Stimulated activated CD8-positive, alpha-beta memory T cell treated with anti-CD3 and anti-CD28 coated beads, Interleukin-12 subunit alpha, Interleukin-12 subunit beta, amount 100 ng/mL, for 4 hours (primary cell): ENCODE data around the gene GNRH2.
"Not testable (repeated sequence)": the region's sequence is repeated elsewhere in the genome, so short reads cannot be mapped to it uniquely, and the experiment has no call there.

Source experiments
- DNase-seq: peaks from one replicate; pipeline ENCODE4 v3.0.0-alpha.2; 2020; ENCODE audit warnings: low read depth

The GNRH2 gene

DNA sequence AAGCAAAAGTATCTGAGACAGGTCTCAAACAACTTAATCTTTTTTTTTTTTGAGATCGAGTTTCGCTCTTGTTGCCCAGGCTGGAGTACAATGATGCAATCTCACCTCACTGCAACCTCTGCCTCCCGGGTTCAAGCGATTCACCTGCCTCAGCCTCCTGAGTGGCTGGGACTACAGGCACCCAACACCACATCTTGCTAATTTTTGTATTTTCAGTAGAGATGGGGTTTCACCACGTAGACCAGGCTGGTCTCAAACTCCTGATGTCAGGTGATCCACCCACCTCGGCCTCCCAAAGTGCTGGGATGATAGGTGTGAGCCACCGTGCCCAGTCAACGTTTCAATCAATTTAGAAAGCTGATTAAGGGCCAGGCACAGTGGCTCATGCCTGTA is 29.8 kb downstream of the GNRH2 start:
- DNase-seq = not testable (repeated sequence)

DNA sequence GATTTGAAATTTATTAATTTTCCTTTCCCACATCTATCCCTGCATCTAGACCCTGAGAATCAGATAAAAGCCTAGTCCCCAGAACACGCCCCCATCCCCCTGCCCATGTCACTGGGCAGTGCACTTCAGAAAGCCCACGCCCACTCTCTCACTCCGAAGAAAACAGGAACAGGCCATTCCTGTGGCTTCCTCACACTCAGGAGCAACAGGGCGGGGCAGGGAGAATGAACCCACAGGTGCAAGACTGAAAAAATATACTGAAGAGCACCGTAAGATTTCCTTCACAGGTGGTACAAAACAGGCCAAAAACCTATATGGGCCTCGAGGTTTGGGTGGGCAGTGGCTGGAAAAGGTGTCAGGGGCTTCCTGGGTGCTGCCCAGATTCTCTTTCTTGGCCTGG is 31.4 kb downstream of the GNRH2 start:
- DNase-seq = no peak

DNA sequence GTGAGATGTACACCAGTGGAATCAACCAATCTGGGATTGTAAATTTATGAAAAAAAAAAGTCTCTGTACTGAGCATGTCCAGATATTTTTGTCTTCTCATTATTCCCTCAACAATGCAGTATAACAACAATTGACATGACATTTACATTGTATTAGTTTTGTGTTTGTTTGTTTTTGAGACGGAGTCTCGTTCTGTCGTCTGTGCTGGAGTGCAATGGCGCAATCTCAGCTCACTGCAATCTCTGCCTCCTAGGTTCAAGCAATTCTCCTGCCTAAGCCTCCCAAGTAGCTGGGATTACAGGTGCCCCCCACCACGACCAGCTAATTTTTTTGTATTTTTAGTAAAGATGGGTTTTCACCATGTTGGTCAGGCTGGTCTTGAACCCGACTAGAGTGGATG is 31.9 kb downstream of the GNRH2 start:
- not testable (repeated sequence) for DNase-seq

DNA sequence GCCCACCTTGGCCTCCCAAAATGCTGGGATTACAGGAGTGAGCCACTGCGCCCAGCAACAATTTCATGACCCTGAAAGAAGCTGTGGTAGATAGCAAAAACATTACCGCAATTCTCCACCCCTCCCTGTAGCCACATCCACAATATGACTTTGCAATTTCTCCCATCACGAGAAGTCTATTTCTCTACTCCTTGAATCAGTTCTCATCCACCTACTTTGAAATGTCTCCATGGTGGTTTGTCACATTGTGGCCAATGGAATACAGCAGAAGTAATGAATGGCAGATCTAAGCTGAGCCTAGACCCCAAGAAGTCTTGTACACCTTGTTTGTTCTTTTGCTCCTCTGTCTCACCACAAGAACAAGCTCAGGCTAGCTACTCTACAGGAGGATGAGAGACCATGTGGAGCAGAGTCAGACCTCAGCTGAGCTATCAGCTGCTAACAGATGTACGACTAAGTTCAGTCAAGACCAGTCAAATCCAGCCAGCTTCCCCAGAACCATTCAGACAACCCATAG is 34.3 kb downstream of the GNRH2 start:
- DNase-seq = no peak

DNA sequence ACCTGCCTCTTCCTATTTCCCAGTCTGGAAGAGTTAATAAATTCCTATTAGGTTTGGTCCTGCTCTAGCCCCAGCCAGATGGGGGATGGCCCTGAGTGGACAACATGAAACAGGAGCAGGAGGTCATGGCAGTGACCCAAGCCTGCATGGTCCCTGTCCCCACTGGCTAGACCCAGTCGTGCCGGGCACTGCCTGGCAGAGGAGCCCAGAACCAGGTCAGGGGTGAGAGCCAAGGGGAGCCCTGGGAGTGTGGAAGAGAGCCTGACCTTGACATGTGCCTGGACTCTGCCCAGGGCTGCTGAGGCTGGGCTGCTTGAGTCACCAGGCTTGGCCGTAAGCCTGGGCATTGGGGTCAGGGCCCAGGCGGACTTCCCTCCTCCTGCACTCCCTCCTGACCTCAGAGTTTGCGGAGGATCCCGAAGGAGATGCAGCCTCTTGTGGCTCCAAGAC is 37.5 kb downstream of the GNRH2 start:
- DNase-seq = no peak

DNA sequence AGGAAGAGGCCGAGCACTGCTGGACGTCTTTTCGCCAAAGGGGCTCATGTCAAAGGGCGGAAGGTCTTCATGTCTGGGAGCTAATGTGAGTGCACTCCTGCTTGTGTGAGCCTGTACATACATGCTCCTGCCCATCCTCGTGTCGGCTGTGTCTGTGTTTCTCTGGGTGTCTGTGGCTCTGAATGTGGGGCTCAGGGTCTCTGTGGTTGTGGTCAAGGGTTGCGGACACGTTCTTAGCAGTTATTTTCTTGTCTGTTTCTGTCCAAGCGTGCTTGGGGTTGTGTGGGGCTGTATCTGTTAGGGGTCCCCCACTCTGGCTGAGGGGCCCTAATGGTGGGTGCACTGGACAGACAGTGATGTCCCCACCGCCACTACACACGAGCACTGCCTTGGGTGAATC is 38.2 kb downstream of the GNRH2 start:
- no peak for DNase-seq

DNA sequence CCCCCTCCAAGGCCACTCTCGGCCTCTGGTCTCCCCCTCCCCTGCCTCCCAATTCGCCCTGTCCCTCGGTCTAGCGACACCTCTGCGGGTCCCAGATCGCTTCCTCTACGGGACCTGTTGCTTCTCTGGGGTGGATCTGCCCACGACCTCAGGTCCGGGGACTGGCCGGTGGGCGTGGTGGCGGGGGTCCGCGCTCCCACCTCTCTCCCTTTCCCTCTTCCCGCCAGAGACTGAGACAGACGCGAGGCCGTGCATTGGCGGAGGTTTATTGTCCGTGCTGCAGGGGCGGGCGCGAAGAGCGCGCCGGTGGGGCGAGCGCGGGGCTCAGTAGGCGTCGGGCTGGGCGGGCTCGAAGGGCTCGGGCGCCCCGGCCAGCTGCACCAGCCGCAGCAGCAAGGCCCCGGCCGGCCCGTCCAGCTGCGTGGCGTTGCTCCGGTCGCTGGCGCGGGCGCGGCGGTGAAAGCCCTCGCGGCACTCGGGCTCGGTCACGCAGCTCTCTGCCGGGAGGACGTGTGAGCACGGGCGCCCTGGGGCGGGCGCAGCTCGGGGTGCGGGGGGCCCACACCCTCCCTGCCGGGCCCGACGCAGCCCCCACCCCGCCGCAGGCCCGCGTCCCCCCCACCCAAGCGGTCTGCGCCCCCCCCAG is 39.0 kb downstream of the GNRH2 start:
- DNase-seq = no peak

DNA sequence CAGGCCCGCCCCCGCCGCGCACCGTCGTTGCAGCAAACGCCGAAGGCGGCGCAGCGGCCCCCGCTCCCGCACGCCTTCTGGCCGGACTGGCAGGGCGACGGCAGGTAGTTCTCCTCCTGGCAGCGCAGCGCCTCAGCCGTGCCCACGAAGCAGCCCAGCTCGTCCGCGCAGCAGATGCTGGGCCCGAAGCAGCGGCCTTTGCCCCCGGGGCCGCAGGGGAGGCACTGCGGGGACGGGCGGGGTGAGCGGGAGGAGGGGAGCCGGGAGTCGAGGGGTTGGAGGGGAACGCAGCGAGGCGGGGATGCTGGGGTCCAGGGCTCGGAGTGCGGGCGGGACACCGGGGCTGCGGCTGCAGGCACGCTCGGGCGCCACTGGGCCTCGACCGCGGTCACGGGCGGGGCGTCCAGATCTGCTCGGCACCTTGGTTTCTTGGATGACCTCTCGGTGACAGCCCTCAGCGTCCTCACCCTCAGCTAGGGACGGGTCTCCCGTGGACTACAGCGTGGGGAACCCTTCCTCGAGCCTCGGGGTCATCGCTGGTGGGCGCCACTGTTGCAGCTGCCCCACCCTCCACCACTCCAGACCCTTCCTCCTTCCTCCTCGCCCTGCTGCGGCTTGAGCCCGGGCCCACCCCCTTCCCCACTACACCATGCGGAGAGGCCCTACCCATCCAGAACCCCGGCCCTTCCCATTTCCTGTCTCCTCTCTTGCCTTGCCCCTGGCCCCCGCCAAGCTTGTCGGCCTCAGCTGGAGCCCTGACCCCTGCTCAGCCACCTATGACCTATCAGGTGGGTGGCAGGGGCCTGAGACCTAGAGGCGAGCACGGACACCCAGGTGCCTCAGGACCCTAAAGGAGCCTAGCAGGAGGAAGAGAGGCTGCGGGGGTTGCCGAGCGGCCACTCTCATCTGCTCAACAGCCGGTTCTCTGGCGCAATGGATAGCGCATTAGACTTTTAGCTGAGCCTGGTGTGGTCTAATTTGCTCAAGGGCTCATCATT is 39.8 kb downstream of the GNRH2 start:
- DNase-seq = no peak

DNA sequence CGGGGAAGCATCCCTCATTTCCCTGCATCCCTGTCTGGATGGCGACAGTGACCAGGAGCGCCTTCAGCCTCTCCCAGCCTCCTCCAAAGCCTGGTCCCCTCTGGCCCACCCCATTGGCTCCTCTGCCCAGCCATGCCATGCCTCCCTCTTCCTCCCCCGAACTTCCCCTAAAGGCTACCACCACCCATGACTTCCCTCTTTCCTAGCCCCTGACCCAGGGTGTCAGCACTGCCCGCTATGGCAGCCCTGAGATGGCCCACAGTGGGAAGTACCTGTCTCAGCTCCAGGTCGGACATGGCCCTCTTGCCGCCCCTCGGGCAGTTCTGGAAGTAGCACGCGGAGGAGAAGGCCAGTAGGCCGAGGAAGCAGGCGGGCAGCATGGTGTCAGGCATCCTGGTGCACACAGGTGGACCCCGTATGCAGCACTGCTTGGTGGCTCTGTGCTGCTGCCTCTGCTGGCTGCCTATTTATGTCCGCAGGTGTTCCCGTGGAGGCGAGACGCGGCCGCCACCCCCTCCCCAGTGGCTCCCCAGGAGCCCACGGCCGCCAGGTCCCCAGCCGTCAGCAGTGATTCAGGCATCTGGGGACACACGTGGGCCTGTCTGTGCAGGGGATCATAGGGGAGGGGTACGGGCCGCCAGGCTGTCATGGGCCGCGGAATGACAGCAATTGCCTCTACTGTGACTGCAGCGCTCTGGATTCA is 41.0 kb downstream of the GNRH2 start, which contains the start of gene AVP:
TSS of gene AVP (minus strand) at position 442 of the 703 bp plus-strand sequence. CDS start at position 392, 50 bp downstream.
- DNase-seq = no peak

DNA sequence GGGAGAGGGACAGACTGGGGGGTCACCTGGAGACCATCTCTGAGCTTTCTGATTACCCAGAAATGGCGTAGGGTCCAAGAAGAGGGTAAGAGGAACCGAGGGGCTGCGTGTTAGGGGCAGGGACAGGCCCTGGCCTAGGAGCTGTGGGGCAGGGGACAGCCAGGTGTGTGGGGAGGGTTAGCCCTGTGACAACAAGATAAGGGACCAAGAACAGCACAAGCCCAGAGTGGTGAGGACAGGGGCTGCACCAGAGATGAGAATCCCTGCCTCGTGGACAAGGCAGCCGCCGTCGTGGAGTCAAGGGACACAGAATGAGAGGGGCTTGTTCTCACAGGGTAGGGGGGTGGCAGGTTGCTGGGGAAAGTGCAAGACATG is 41.6 kb downstream of the GNRH2 start:
- DNase-seq = no peak

DNA sequence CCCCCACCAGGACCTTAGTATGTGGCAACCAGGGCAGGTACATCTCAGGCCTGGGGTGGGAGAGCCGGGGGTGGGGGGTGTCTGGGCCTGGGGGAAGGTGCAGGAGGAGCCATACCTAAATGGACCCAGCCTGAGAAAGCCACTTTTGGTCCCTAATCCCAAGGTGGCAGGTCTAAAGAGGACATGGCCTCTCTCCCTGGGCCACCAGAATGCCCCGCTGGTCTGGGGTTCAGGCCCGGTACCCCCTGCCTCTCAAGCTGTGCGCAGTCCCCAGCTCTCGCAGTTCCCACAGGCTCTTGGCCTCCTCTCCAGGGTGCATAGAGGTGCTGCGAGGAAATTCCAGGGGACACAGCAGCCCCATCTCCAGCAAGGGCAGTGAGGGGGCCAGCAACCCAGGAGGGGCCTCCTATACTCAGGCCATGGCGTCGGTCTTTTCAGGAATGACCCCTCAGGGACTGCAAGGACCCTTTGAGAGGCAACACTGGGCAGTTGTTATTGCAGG is 42.2 kb downstream of the GNRH2 start:
- no peak for DNase-seq

DNA sequence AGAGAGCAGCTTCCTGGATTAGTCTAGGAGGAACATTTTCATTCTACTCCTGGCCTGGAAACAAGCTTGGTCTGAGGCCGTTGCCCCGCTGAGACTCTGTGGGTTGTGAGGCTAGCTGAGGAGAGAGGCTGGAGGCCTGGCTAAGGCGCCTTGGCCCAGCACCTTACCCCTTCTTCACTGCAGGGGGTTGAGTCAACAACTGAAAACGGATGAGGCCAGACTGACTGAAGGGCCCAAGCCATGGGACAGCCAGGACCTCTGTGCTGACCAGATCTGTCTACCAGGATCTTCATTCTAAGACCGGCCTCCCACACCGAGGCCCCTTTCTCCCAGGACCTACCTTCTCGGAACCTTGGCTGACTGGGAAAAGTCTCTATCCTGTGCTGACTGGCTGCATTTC is 44.6 kb downstream of the GNRH2 start:
- DNase-seq = no peak

DNA sequence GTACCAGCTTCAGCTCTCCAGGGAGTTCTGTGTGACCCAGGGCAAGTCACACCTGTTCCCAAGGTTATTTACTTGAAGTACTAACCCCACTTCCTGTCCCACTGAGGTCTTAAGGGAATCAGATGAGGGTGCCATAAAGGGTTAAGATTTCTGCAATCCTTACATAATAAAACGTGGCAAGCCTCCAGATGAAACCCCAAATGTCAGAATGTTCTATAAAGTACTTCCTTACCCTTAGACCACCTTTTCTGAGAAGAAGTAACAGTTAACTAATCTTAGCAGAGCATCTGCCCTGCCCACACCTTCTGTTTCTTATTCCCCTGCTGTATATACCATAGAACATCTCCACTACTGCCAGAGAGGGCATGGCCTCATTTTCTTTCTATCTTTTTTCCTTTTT is 47.1 kb downstream of the GNRH2 start:
- DNase-seq = no peak

DNA sequence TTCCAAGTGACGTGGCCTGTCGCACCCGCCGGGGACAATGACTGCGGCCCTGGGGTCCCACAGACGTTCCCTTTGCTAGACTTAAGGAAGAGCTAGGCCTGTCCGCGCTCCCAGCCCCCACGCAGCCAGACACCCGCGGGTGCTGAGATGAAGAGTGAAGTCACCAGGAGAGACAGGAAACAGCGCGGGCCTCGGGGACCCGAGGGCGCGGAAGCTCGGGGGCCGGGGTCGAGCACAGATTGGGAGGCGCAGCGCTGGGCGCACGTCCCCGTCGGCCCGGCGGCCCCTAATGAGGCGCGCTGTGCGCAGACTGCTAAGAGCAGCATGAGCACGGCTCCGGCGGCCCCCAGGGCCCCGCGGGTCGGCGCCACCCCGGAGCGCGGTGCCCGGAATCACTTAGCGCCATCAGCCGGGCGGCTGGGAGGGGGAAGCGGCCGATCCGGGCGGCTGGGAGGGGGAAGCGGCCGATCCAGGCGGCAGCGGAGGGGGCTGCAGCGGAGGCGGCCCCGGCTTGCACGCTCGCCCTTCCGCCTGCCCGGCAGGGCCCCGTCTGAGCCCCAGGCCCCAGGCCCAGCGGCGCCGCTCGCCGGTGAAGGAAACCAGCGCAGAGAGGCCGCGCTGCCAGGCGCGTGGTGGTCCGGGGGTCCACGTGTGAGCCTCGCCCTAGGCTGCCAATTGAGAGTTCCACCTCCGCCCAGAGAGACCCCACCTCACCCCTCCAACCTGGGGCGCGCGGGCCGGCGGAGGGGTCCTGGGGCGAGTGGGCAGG is 49.4 kb downstream of the GNRH2 start:
- DNase-seq = no peak

DNA sequence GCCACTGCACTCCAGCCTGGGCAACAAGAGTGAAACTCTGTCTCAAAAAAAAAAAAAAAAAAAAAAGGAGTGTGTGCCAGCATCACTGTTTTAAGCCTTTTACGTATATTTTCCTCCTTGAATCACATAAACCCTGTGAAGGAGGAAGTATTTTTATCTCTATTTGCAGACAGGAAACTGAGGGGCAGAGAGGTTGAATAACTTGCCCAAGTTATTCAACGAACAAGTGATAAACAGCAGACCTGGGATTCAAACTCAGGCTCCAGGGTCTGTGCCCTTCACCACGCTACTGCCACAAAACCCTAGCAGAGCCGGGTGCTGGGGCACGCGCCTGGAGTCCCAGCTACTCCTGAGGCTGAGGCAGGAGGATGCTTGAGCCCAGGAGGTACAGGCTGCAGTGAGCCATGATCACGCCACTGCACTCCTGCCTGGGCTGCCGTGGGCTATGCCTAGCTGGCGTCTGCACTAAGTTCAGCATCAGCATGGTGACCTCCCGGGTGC is 50.5 kb downstream of the GNRH2 start:
- DNase-seq = no peak

DNA sequence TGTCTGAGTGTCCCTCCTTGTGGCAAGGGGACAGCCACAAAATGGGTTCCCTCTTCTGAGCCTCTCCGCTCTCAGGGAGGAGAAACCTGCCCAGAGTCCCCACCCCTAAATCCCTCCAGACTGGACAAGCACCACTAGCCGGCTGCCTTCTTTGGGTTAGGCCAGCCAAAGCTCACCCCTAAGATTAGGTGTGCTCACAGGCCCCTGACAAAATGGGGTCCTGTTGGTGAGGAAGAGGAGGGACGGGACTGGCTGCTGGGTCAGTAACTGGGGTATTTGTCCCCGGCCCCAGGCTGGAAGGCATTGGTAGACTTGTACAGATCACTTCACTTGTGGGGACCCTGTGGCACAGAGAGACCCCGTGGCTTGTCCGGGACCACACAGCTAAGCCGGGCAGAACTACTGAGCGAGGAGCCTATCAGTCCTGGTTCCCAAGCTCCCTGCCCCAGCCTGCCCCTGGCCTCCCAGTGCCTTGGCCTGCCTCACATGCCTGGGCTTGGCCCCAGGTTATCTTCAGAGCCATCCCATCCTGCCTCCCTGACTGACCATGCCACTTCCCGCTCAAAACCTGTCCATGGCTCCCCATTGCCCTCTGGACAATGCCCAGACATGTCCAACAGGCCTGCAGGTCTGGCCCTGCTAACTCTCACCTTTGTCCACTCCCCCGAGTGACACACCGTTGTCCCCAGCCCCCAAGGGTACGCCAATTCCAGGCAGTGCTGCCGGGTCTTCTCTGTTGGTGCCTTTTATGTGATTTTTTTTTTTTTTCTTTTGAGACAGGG is 51.6 kb downstream of the GNRH2 start:
- no peak for DNase-seq
